H1 (cell line): ENCODE data around the gene PCDH9. TPM values are rescaled to one million over a fixed set of nuclear protein-coding genes. Genes with fewer than 3 reads are reported as not detected.
A peak's percentile ranks its signal among the peaks of the same experiment; 100 is the strongest.

Experiments used
- CTCF ChIA-PET: fragments of 300-600 bp; sonication (Branson Sonifier 250); formaldehyde crosslinking; loops from one replicate; lab custom pipeline; 2021; ENCODE audit not compliant: partially characterized antibody; lab: Charles Lee
- POLR2A ChIA-PET: fragments of 300-600 bp; sonication (Branson Sonifier 250); formaldehyde crosslinking; loops from one replicate; lab custom pipeline; 2021; ENCODE audit warnings: inconsistent platforms; ENCODE audit not compliant: partially characterized antibody; lab: Charles Lee
- DNase-seq, 2 experiments: peaks; one replicate each; pipeline versions ENCODE4 v3.0.0 to v3.0.0-alpha.2; 2010 to 2022; ENCODE audit warnings: low spot score in 2 of 2, low read depth in 1 of 2, mixed read lengths in 1 of 2
- FAIRE-seq: peaks from 2 replicates; lab custom pipeline; 2011; peaks lifted over from hg19 to GRCh38; lab: Jason Lieb, UNC
- H2AFZ ChIP-seq: 2 replicates; pipeline ENCODE4 v1.8.1; 2012; ENCODE audit warnings: low read length, inconsistent platforms
- H2AK5ac ChIP-seq: 2 replicates; pipeline ENCODE4 v1.6.1; 2013; ENCODE audit warnings: low read depth, low read length
- H2BK120ac ChIP-seq: replicated peaks from 2 replicates; pipeline ENCODE3; 2013; ENCODE audit warnings: low read depth, low read length, inconsistent platforms
- H2BK12ac ChIP-seq: 2 replicates; pipeline ENCODE4 v1.6.1; 2013; ENCODE audit warnings: low read depth, low read length
- H2BK15ac ChIP-seq: 2 replicates; pipeline ENCODE4 v1.6.1; 2013; ENCODE audit warnings: low read length
- H2BK20ac ChIP-seq: 2 replicates; pipeline ENCODE4 v1.6.1; 2013; ENCODE audit warnings: low read length
- H2BK5ac ChIP-seq: 2 replicates; pipeline ENCODE4 v1.6.1; 2013; ENCODE audit warnings: low read depth, low read length
- H3K14ac ChIP-seq: 2 replicates; pipeline ENCODE4 v1.6.1; 2013; ENCODE audit warnings: inconsistent platforms; ENCODE audit not compliant: insufficient read length
- H3K18ac ChIP-seq: 2 replicates; pipeline ENCODE4 v1.6.1; 2013; ENCODE audit warnings: low read length; ENCODE audit errors: extremely low read depth
- H3K23ac ChIP-seq: 2 replicates; pipeline ENCODE4 v1.6.1; 2013; ENCODE audit warnings: inconsistent platforms; ENCODE audit not compliant: insufficient read length
- H3K23me2 ChIP-seq: 2 replicates; pipeline ENCODE4 v1.6.1; 2013; ENCODE audit warnings: low read depth, low read length
- H3K27ac ChIP-seq: 2 replicates; pipeline ENCODE4 v1.6.1; 2011; ENCODE audit warnings: low read depth, low read length, inconsistent platforms
- H3K27me3 ChIP-seq, 4 experiments: replicated peaks in 1 of 4; 1 replicate in 1 of 4; 2 replicates in 3 of 4; pipeline versions ENCODE4 v1.6.1 to v1.8.1; 2011 to 2013; ENCODE audit warnings: low read length in 3 of 4, mild to moderate bottlenecking in 3 of 4, inconsistent platforms in 2 of 4, mixed read lengths in 2 of 4, moderate library complexity in 1 of 4; ENCODE audit not compliant: control insufficient read depth in 3 of 4, insufficient read depth in 3 of 4; ENCODE audit errors: extremely low read depth in 1 of 4
- H3K36me3 ChIP-seq, 4 experiments: 2 replicates each; pipeline versions ENCODE4 v1.6.1 to v1.8.1; 2011 to 2013; ENCODE audit warnings: mild to moderate bottlenecking in 4 of 4, low read length in 3 of 4, moderate library complexity in 2 of 4, control low read depth in 1 of 4, inconsistent platforms in 1 of 4; ENCODE audit not compliant: insufficient read depth in 4 of 4, control insufficient read depth in 2 of 4
- H3K4ac ChIP-seq: replicated peaks from 2 replicates; pipeline ENCODE3; 2013; ENCODE audit warnings: low read length, low read depth, mixed read lengths, inconsistent platforms; ENCODE audit not compliant: insufficient read length
- H3K4me1 ChIP-seq, 4 experiments: replicated peaks in 1 of 4; 1 replicate in 1 of 4; 2 replicates in 3 of 4; pipeline versions ENCODE4 v1.6.1 to v1.8.1; 2011 to 2013; ENCODE audit warnings: low read length in 3 of 4, inconsistent platforms in 2 of 4, mixed read lengths in 1 of 4; ENCODE audit not compliant: insufficient read depth in 4 of 4, control insufficient read depth in 3 of 4
- H3K4me2 ChIP-seq, 2 experiments: 2 replicates each; pipeline versions ENCODE4 v1.6.1 to v1.8.1; 2011 to 2013; ENCODE audit warnings: low read depth in 2 of 2, low read length in 2 of 2, control low read depth in 1 of 2, inconsistent platforms in 1 of 2, mild to moderate bottlenecking in 1 of 2; ENCODE audit not compliant: insufficient read depth in 1 of 2
- H3K4me3 ChIP-seq, 4 experiments: fragments of 200-600, 300-600 bp in 1 of 4; sonication (generic), shearing (Covaris generic), sonication (Bioruptor Twin) in 1 of 4; 2 replicates each; pipeline versions ENCODE4 v1.5.1 to v1.8.1; 2011 to 2016; ENCODE audit warnings: low read length in 4 of 4, low read depth in 3 of 4, control low read depth in 2 of 4, inconsistent platforms in 2 of 4, mild to moderate bottlenecking in 2 of 4, mixed read lengths in 1 of 4, moderate library complexity in 1 of 4; ENCODE audit not compliant: insufficient read depth in 2 of 4; ENCODE audit errors: extremely low read depth in 1 of 4
- H3K56ac ChIP-seq: replicated peaks from 2 replicates; pipeline ENCODE3; 2013; ENCODE audit warnings: low read depth, mild to moderate bottlenecking, mixed read lengths, low read length, inconsistent platforms; ENCODE audit not compliant: insufficient read length
- H3K79me1 ChIP-seq: 2 replicates; pipeline ENCODE4 v1.6.1; 2013; ENCODE audit warnings: low read depth, low read length, control low read depth
- H3K79me2 ChIP-seq, 2 experiments: 2 replicates each; pipeline versions ENCODE4 v1.6.1 to v1.8.1; 2012 to 2013; ENCODE audit warnings: low read length in 2 of 2, mild to moderate bottlenecking in 2 of 2, inconsistent platforms in 1 of 2; ENCODE audit not compliant: insufficient read depth in 2 of 2, control insufficient read depth in 1 of 2
- H3K9ac ChIP-seq, 4 experiments: replicated peaks in 1 of 4; 1 replicate in 1 of 4; 2 replicates in 3 of 4; pipeline versions ENCODE4 v1.6.1 to v1.8.1; 2011 to 2013; ENCODE audit warnings: low read depth in 3 of 4, low read length in 3 of 4, control low read depth in 2 of 4, mild to moderate bottlenecking in 2 of 4, moderate library complexity in 2 of 4, inconsistent platforms in 1 of 4; ENCODE audit errors: extremely low read depth in 1 of 4
- H3K9me3 ChIP-seq, 2 experiments: 2 replicates each; pipeline versions ENCODE4 v1.6.1 to v1.8.1; 2012 to 2013; ENCODE audit warnings: mild to moderate bottlenecking in 2 of 2, moderate library complexity in 2 of 2, control low read depth in 1 of 2, inconsistent platforms in 1 of 2, low read depth in 1 of 2, low read length in 1 of 2, mixed read lengths in 1 of 2; ENCODE audit not compliant: insufficient read depth in 2 of 2
- H4K20me1 ChIP-seq, 2 experiments: replicated peaks in 1 of 2; 2 replicates each; pipeline versions ENCODE3 to v1.8.1; 2011 to 2013; ENCODE audit warnings: inconsistent platforms in 2 of 2, low read length in 2 of 2, mild to moderate bottlenecking in 1 of 2; ENCODE audit not compliant: insufficient read depth in 2 of 2, control insufficient read depth in 1 of 2
- H4K5ac ChIP-seq: 2 replicates; pipeline ENCODE4 v1.6.1; 2013; ENCODE audit warnings: low read length, low read depth, mixed read lengths, inconsistent platforms; ENCODE audit not compliant: insufficient read length
- H4K8ac ChIP-seq: 2 replicates; pipeline ENCODE4 v1.8.0; 2013; ENCODE audit warnings: mild to moderate bottlenecking, moderate library complexity, low read length, inconsistent platforms; ENCODE audit not compliant: insufficient read depth; ENCODE audit errors: extremely low read depth
- H4K91ac ChIP-seq: replicated peaks from 2 replicates; pipeline ENCODE3; 2013; ENCODE audit warnings: low read length, mixed read lengths, inconsistent platforms; ENCODE audit not compliant: insufficient read length
- HDAC2 ChIP-seq, 2 experiments: fragments of 300-600 bp in 1 of 2; sonication (generic) in 1 of 2; IDR thresholded peaks; 2 replicates each; pipeline ENCODE4 v1.6.1; 2011 to 2012; ENCODE audit warnings: low read depth in 2 of 2, low read length in 2 of 2, mild to moderate bottlenecking in 2 of 2, moderate library complexity in 2 of 2, borderline replicate concordance in 1 of 2, inconsistent platforms in 1 of 2
- WGBS, 2 experiments: shearing (Covaris generic) in 1 of 2; methylation state at CpG; one replicate each; pipeline versions ENCODE4 v1.1.6 to v1.1.7; 2013 to 2015; ENCODE audit warnings: low lambda C conversion rate in 2 of 2, mixed read lengths in 2 of 2, inconsistent platforms in 1 of 2, low coverage in 1 of 2, missing lambda C conversion rate in 1 of 2; ENCODE audit not compliant: insufficient replicate concordance in 2 of 2, insufficient coverage in 1 of 2, insufficient read length in 1 of 2; ENCODE audit errors: extremely low coverage in 1 of 2, missing lambda C conversion rate in 1 of 2; 5-methylcytosine and 5-hydroxymethylcytosine counted together
- polyA plus RNA-seq, 7 experiments: library from polyadenylated mRNA; depleted of rRNA in 3 of 7; stranded (reverse) in 5 of 7; unstranded in 2 of 7; fragments of >200 nt in 5 of 7; fragments of 200-250 nt in 2 of 7; gene quantifications; 1 replicate in 5 of 7; 2 replicates in 1 of 7; 4 replicates in 1 of 7; pipeline versions ENCODE4 v1.2.1 to v1.2.3, GENCODE V29; 2011 to 2013; ENCODE audit warnings: missing spikeins in 2 of 7, mixed read lengths in 2 of 7
- total RNA-seq: library from RNA; stranded (reverse); fragmentation: NEBNext Ultra II Directional; extraction: Animal tissue kit (Norgen Biotek cat#: 25700); gene quantifications from 2 replicates; pipeline ENCODE4 v1.2.1, GENCODE V29; 2021

PCDH9 gene
- total and polyA plus RNA-seq, 2 of the 8 experiments (the other 6 are each of a cell fraction or from before 2014, with no cell fraction given), result 0.12 to 0.60 TPM

DNA sequence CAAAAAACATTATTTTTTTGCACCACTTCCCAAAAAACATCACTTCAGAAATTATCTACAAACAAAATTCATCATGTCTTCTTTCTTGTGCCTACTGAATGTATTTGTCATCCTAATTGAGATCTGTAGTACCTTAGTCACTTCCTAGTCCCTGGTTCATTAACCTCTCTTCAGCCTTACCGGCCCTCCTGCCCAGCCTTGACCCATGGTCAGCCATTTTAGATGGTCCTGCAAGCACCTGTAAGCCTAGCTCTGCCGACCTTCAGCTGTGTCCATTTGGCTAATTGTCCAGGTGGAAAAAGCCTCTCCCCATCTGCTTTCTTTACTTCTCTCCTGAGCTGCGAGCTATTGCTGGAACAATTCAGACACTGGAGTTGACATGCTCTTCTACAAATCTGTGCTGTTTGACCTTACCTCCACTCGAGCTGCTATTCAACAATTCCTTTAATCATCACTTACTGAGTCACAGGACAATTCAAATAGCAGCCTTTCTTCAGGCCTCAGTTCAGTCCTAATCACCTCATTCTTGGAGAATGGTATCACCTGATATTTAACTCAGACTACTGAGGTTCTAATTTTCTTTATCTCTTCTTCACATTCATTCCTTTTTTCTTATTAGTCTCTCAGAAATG lies 882.5 kb downstream of the PCDH9 start:
- ChIA-PET POLR2A (no interaction called here), CTCF (interaction anchor here (1.4 kb wide), 1 partner anchor 9 kb away, joined by 4 read pairs; no protein-coding TSS in a partner anchor)
- no peak overlapping the region for H3K56ac ChIP-seq
- H4K91ac ChIP-seq, result no peak overlapping the region
- no peaks in the 10 kb centered on the region for H3K79me1 ChIP-seq
- no peak overlapping the region for H4K5ac ChIP-seq
- H2BK120ac ChIP-seq, result no peak overlapping the region
- H3K36me3 ChIP-seq, result no peaks in the 10 kb centered on the region
- no peaks in the 10 kb centered on the region for H3K79me2 ChIP-seq
- no peak overlapping the region for H3K4ac ChIP-seq
- no peaks in the 10 kb centered on the region for H3K23me2 ChIP-seq
- H4K8ac ChIP-seq, result no peak overlapping the region
- H4K20me1 ChIP-seq, result no peaks in the 10 kb centered on the region
- H2BK15ac ChIP-seq, result no peak overlapping the region
- H2BK20ac ChIP-seq, result no peak overlapping the region
- no peak overlapping the region for H3K14ac ChIP-seq
- DNase-seq (no peak), FAIRE-seq (no peak)
- H3K27ac ChIP-seq, result no peak overlapping the region
- peaks cover 0 to 6% (median 0%) of the 10 kb centered on the region in 4 experiments; a peak in 2 of 7 replicates for H3K4me1 ChIP-seq
- no peak overlapping the region for H3K4me3 ChIP-seq
- H3K9me3 ChIP-seq, result no peaks in the 10 kb centered on the region
- no peak overlapping the region for H3K23ac ChIP-seq
- no peaks in the 10 kb centered on the region for H3K27me3 ChIP-seq
- H2AK5ac ChIP-seq, result no peak overlapping the region
- no peak overlapping the region for H3K9ac ChIP-seq
- no peak overlapping the region for H2BK12ac ChIP-seq
- TF ChIP-seq HDAC2 (IDR thresholded peaks at IDR 0.05; ENCODE audit: borderline replicate concordance in 1 of 2, low read depth in 2 of 2, low read length in 2 of 2), result no peak
- H2AFZ ChIP-seq, result peak overlapping the region; percentile 55; the same call in 1 of the 2 replicates
- no peak overlapping the region for H3K4me2 ChIP-seq
- 87% methylated on average over 4 of the region's 4 CpGs; no CpG with 5 or more reads in 1 of the 2 experiments for WGBS, 2 experiments
- H3K18ac ChIP-seq, result no peak overlapping the region
- H2BK5ac ChIP-seq, result no peak overlapping the region
